Esophagus muscularis mucosa (tissue), 4 donors: Measurements from ENCODE around the gene PDK1.

Experiments used
- EP300 ChIP-seq: sonication (generic); formaldehyde crosslinking; IDR thresholded peaks from one replicate; pipeline ENCODE4 v1.6.1; 2017; ENCODE audit warnings: antibody characterized with exemption
- POLR2A ChIP-seq: fragments of 450-650 bp; IDR thresholded peaks from one replicate; pipeline ENCODE4 v1.6.1; 2017; ENCODE audit warnings: antibody characterized with exemption, moderate library complexity, mild to moderate bottlenecking, low read depth
- POLR2AphosphoS5 ChIP-seq, 2 donors: sonication (generic); formaldehyde crosslinking; IDR thresholded peaks; one replicate each; pipeline ENCODE4 v1.6.1; 2017; ENCODE audit warnings: antibody characterized with exemption in 2 of 2
- TF ChIP-seq, protein P1 (sequence below), 3 experiments: fragments of 200-600 bp in 2 of 3; fragments of 450-650 bp in 1 of 3; sonication (generic) in 2 of 3; IDR thresholded peaks; one replicate each; pipeline ENCODE4 v1.5.1; 2017 to 2019; ENCODE audit warnings: antibody characterized with exemption in 3 of 3, mild to moderate bottlenecking in 2 of 3, moderate library complexity in 1 of 3

DNA sequence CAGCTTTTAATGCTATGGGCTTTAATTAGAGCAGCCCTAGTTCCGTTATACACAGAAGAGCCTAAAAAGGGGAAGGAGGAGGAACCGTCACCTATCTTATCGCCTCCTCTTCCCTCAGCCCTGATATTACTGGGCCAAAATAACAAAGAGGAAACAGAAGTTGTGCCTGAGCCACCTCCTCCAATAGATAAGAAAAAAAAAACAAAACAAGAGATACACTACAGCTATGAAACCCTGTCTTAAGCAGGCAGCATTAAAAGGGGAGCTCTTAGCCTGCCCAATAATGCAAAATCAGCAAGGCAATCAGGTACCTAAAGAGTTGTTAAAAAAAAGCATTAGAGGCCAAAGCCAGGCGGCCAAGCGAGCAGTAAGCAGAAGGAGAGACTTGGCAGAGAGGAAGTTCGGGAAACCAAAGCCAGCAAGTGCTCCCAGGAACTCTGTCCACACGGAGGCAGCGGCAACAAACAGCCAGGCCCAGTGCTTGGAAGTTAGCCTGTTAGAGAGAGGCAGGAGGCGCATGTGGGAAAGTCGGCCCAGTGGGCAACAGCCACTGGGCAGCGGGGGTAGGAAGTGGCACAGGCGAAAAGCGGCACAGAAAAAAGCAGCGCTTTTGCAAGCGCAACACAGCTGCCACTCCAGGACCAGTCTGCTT lies 41.8 kb upstream of the PDK1 start:
- no peak for TF ChIP-seq POLR2A
- TF ChIP-seq, protein P1, sequence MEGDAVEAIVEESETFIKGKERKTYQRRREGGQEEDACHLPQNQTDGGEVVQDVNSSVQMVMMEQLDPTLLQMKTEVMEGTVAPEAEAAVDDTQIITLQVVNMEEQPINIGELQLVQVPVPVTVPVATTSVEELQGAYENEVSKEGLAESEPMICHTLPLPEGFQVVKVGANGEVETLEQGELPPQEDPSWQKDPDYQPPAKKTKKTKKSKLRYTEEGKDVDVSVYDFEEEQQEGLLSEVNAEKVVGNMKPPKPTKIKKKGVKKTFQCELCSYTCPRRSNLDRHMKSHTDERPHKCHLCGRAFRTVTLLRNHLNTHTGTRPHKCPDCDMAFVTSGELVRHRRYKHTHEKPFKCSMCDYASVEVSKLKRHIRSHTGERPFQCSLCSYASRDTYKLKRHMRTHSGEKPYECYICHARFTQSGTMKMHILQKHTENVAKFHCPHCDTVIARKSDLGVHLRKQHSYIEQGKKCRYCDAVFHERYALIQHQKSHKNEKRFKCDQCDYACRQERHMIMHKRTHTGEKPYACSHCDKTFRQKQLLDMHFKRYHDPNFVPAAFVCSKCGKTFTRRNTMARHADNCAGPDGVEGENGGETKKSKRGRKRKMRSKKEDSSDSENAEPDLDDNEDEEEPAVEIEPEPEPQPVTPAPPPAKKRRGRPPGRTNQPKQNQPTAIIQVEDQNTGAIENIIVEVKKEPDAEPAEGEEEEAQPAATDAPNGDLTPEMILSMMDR (IDR thresholded peaks at IDR 0.05) = no peak
- TF ChIP-seq POLR2AphosphoS5 (IDR thresholded peaks at IDR 0.05) = no peak
- no peak for TF ChIP-seq EP300
